Measurements from ENCODE around the gene PIK3R5. TPM values are rescaled to one million over a fixed set of nuclear protein-coding genes. Genes with fewer than 3 reads are reported as not detected.

PIK3R5 gene
- total and polyA plus RNA-seq, 9 donors = 0.93 to 2.0 (median 1.3) TPM

GRCh38 chr17:8913879-8914278 lies 51.6 kb downstream of the PIK3R5 start:
- Histone ChIP-seq H3K4me1 (ENCODE audit: control insufficient read depth, insufficient read depth, low read length) (no peaks in the 10 kb centered on the region), H3K36me3 (ENCODE audit: control insufficient read depth, insufficient read depth, low read length) (no peaks in the 10 kb centered on the region), H3K4me3 (ENCODE audit: low read length) (no peak overlapping the region), H3K27me3 (ENCODE audit: control insufficient read depth, insufficient read depth, low read length) (peaks cover 16% of the 10 kb centered on the region), H3K27ac (ENCODE audit: low read length) (no peak overlapping the region), H3K9me3 (replicated peaks; ENCODE audit: control insufficient read depth, low read depth, low read length) (peaks cover 10% of the 10 kb centered on the region)
- DNase-seq = no peak
- WGBS (ENCODE audit: insufficient coverage) = 80% methylated on average over 3 of the region's 4 CpGs

- H3K27ac ChIP-seq (ENCODE audit: low read length) = no peak overlapping the region
- H3K36me3 ChIP-seq (ENCODE audit: control insufficient read depth, insufficient read depth, low read length) = no peaks in the 10 kb centered on the region
- no peak overlapping the region for H3K4me3 ChIP-seq (ENCODE audit: low read length)
- 100% methylated on average over 1 of the region's 6 CpGs for WGBS (ENCODE audit: insufficient coverage)
- peaks cover 16% of the 10 kb centered on the region for H3K27me3 ChIP-seq (ENCODE audit: control insufficient read depth, insufficient read depth, low read length)
- no peak for DNase-seq
- no peaks in the 10 kb centered on the region for H3K4me1 ChIP-seq (ENCODE audit: control insufficient read depth, insufficient read depth, low read length)
- peaks cover 8% of the 10 kb centered on the region for H3K9me3 ChIP-seq (replicated peaks; ENCODE audit: control insufficient read depth, low read depth, low read length)
Measured at GRCh38 chr17:8913091-8913490, 52.4 kb downstream of the PIK3R5 start.

GRCh38 chr17:8912084-8912981 lies 53.2 kb downstream of the PIK3R5 start:
- no peak overlapping the region for H3K4me3 ChIP-seq (ENCODE audit: low read length)
- no peak overlapping the region for H3K27ac ChIP-seq (ENCODE audit: low read length)
- peaks cover 16% of the 10 kb centered on the region for H3K27me3 ChIP-seq (ENCODE audit: control insufficient read depth, insufficient read depth, low read length)
- peaks cover 3% of the 10 kb centered on the region for H3K9me3 ChIP-seq (replicated peaks; ENCODE audit: control insufficient read depth, low read depth, low read length)
- no peaks in the 10 kb centered on the region for H3K4me1 ChIP-seq (ENCODE audit: control insufficient read depth, insufficient read depth, low read length)
- 52% methylated on average over 15 of the region's 18 CpGs for WGBS (ENCODE audit: insufficient coverage)
- no peak for DNase-seq
- H3K36me3 ChIP-seq (ENCODE audit: control insufficient read depth, insufficient read depth, low read length) = no peaks in the 10 kb centered on the region

- WGBS (ENCODE audit: insufficient coverage) = 81% methylated on average over 18 of the region's 18 CpGs
Measured at GRCh38 chr17:8910969-8911604, 54.4 kb downstream of the PIK3R5 start.

GRCh38 chr17:8909586-8910270 lies 55.8 kb downstream of the PIK3R5 start:
- DNase-seq = peak; percentile 50

More at GRCh38 chr17:8910969-8911604, 54.4 kb downstream of the PIK3R5 start:
- no peak for DNase-seq
- no peaks in the 10 kb centered on the region for H3K9me3 ChIP-seq (replicated peaks; ENCODE audit: control insufficient read depth, low read depth, low read length)
- no peak overlapping the region for H3K4me3 ChIP-seq (ENCODE audit: low read length)
- no peaks in the 10 kb centered on the region for H3K36me3 ChIP-seq (ENCODE audit: control insufficient read depth, insufficient read depth, low read length)
- no peaks in the 10 kb centered on the region for H3K4me1 ChIP-seq (ENCODE audit: control insufficient read depth, insufficient read depth, low read length)
- H3K27me3 ChIP-seq (ENCODE audit: control insufficient read depth, insufficient read depth, low read length) = peaks cover 16% of the 10 kb centered on the region
- H3K27ac ChIP-seq (ENCODE audit: low read length) = no peak overlapping the region

GRCh38 chr17:8905331-8905730 lies 60.2 kb downstream of the PIK3R5 start:
- H3K4me3 ChIP-seq (ENCODE audit: low read length) = no peak overlapping the region
- 83% methylated on average over 3 of the region's 7 CpGs for WGBS (ENCODE audit: insufficient coverage)
- H3K27me3 ChIP-seq (ENCODE audit: control insufficient read depth, insufficient read depth, low read length) = peaks cover 2% of the 10 kb centered on the region
- no peak for DNase-seq
- H3K4me1 ChIP-seq (ENCODE audit: control insufficient read depth, insufficient read depth, low read length) = no peaks in the 10 kb centered on the region
- H3K9me3 ChIP-seq (replicated peaks; ENCODE audit: control insufficient read depth, low read depth, low read length) = no peaks in the 10 kb centered on the region
- no peaks in the 10 kb centered on the region for H3K36me3 ChIP-seq (ENCODE audit: control insufficient read depth, insufficient read depth, low read length)
- H3K27ac ChIP-seq (ENCODE audit: low read length) = no peak overlapping the region

More at GRCh38 chr17:8909586-8910270, 55.8 kb downstream of the PIK3R5 start:
- Histone ChIP-seq H3K9me3 (replicated peaks; ENCODE audit: control insufficient read depth, low read depth, low read length) (no peaks in the 10 kb centered on the region), H3K36me3 (ENCODE audit: control insufficient read depth, insufficient read depth, low read length) (no peaks in the 10 kb centered on the region), H3K4me3 (ENCODE audit: low read length) (no peak overlapping the region), H3K27ac (ENCODE audit: low read length) (no peak overlapping the region), H3K4me1 (ENCODE audit: control insufficient read depth, insufficient read depth, low read length) (no peaks in the 10 kb centered on the region), H3K27me3 (ENCODE audit: control insufficient read depth, insufficient read depth, low read length) (peaks cover 14% of the 10 kb centered on the region)
- 67% methylated on average over 3 of the region's 8 CpGs for WGBS (ENCODE audit: insufficient coverage)

- no peaks in the 10 kb centered on the region for H3K4me1 ChIP-seq (ENCODE audit: control insufficient read depth, insufficient read depth, low read length)
- no peak for DNase-seq
- H3K36me3 ChIP-seq (ENCODE audit: control insufficient read depth, insufficient read depth, low read length) = no peaks in the 10 kb centered on the region
- no peak overlapping the region for H3K4me3 ChIP-seq (ENCODE audit: low read length)
- 87% methylated on average over 2 of the region's 5 CpGs for WGBS (ENCODE audit: insufficient coverage)
- H3K27ac ChIP-seq (ENCODE audit: low read length) = no peak overlapping the region
- H3K9me3 ChIP-seq (replicated peaks; ENCODE audit: control insufficient read depth, low read depth, low read length) = no peaks in the 10 kb centered on the region
- peaks cover 2% of the 10 kb centered on the region for H3K27me3 ChIP-seq (ENCODE audit: control insufficient read depth, insufficient read depth, low read length)
Measured at GRCh38 chr17:8904686-8905085, 60.8 kb downstream of the PIK3R5 start.

GRCh38 chr17:8904201-8904600 lies 61.3 kb downstream of the PIK3R5 start:
- Histone ChIP-seq H3K9me3 (replicated peaks; ENCODE audit: control insufficient read depth, low read depth, low read length) (no peaks in the 10 kb centered on the region), H3K27ac (ENCODE audit: low read length) (no peak overlapping the region), H3K4me1 (ENCODE audit: control insufficient read depth, insufficient read depth, low read length) (no peaks in the 10 kb centered on the region), H3K36me3 (ENCODE audit: control insufficient read depth, insufficient read depth, low read length) (no peaks in the 10 kb centered on the region), H3K4me3 (ENCODE audit: low read length) (no peak overlapping the region), H3K27me3 (ENCODE audit: control insufficient read depth, insufficient read depth, low read length) (peaks cover 2% of the 10 kb centered on the region)
- WGBS (ENCODE audit: insufficient coverage) = 71% methylated on average over 1 of the region's 2 CpGs
- no peak for DNase-seq

- Histone ChIP-seq H3K4me1 (ENCODE audit: control insufficient read depth, insufficient read depth, low read length) (no peaks in the 10 kb centered on the region), H3K27me3 (ENCODE audit: control insufficient read depth, insufficient read depth, low read length) (peaks cover 6% of the 10 kb centered on the region), H3K4me3 (ENCODE audit: low read length) (no peak overlapping the region), H3K36me3 (ENCODE audit: control insufficient read depth, insufficient read depth, low read length) (no peaks in the 10 kb centered on the region), H3K27ac (ENCODE audit: low read length) (no peak overlapping the region), H3K9me3 (replicated peaks; ENCODE audit: control insufficient read depth, low read depth, low read length) (no peaks in the 10 kb centered on the region)
- 39% methylated on average over 11 of the region's 15 CpGs for WGBS (ENCODE audit: insufficient coverage)
- DNase-seq = no peak
Measured at GRCh38 chr17:8900626-8901585, 64.6 kb downstream of the PIK3R5 start.
